WTC11 (cell line): Measurements from ENCODE around the gene PAK1IP1. TPM values are rescaled to one million over a fixed set of nuclear protein-coding genes. Genes with fewer than 3 reads are reported as not detected.
"Not testable (repeated sequence)": the region's sequence is repeated elsewhere in the genome, so short reads cannot be mapped to it uniquely, and the experiment has no call there.

Experiments
- ATAC-seq: fragments of 200-7000 bp; cut with Tn5 transposase; 2 replicates; pipeline ENCODE4 v1.10.0; 2021; ENCODE audit warnings: mild to moderate bottlenecking, moderate library complexity
- CTCF ChIA-PET: fragments of 300-600 bp; sonication (Branson Sonifier 250); formaldehyde crosslinking; loops from one replicate; lab custom pipeline; 2021; ENCODE audit warnings: antibody characterized with exemption; lab: Charles Lee
- POLR2A ChIA-PET: fragments of 350-600 bp; sonication (Branson Sonifier 250); formaldehyde crosslinking; loops from one replicate; lab custom pipeline; 2021; ENCODE audit warnings: antibody characterized with exemption; lab: Charles Lee
- DNase-seq: peaks from one replicate; pipeline ENCODE4 v3.0.0; 2021; ENCODE audit warnings: low spot score
- H3K27ac Mint-ChIP-seq: 2 replicates; pipeline ENCODE4 v1.8.0; 2021; ENCODE audit warnings: mixed read lengths
- H3K27me3 Mint-ChIP-seq: 2 replicates; pipeline ENCODE4 v1.8.0; 2021; ENCODE audit warnings: low read depth, mild to moderate bottlenecking, moderate library complexity, mixed read lengths
- H3K36me3 Mint-ChIP-seq: 2 replicates; pipeline ENCODE4 v1.8.0; 2021; ENCODE audit warnings: mixed read lengths
- H3K4me1 Mint-ChIP-seq: 2 replicates; pipeline ENCODE4 v1.8.0; 2022; ENCODE audit warnings: mixed read lengths
- H3K4me3 Mint-ChIP-seq: 2 replicates; pipeline ENCODE4 v1.8.0; 2021; ENCODE audit warnings: mild to moderate bottlenecking, moderate library complexity, mixed read lengths
- H3K9me3 Mint-ChIP-seq: 2 replicates; pipeline ENCODE4 v1.8.0; 2021; ENCODE audit warnings: mixed read lengths
- FOXP4 ChIP-seq: sonication (generic); formaldehyde crosslinking; IDR thresholded peaks from 2 replicates; pipeline ENCODE4 v1.8.0; 2022; ENCODE audit warnings: mild to moderate bottlenecking, missing genetic modification reagents
- GTF2I ChIP-seq: fragments of 250-450 bp; sonication (Bioruptor Pico); conservative IDR thresholded peaks from 2 replicates; pipeline ENCODE4 v1.4.0; 2021; ENCODE audit warnings: mild to moderate bottlenecking
- IRF1 ChIP-seq: sonication (generic); formaldehyde crosslinking; IDR thresholded peaks from 2 replicates; pipeline ENCODE4 v1.8.0; 2023; ENCODE audit warnings: missing genetic modification reagents
- JUN ChIP-seq: sonication (generic); formaldehyde crosslinking; IDR thresholded peaks from 2 replicates; pipeline ENCODE4 v1.8.0; 2023; ENCODE audit warnings: mild to moderate bottlenecking, missing genetic modification reagents
- NFE2L1 ChIP-seq: sonication (generic); formaldehyde crosslinking; IDR thresholded peaks from 2 replicates; pipeline ENCODE4 v1.8.1; 2023; ENCODE audit warnings: missing genetic modification reagents
- NFYB ChIP-seq: sonication (generic); formaldehyde crosslinking; conservative IDR thresholded peaks from 2 replicates; pipeline ENCODE4 v1.8.0; 2022; ENCODE audit warnings: low read depth, missing genetic modification reagents
- RELA ChIP-seq: sonication (generic); formaldehyde crosslinking; IDR thresholded peaks from 2 replicates; pipeline ENCODE4 v1.8.1; 2022; ENCODE audit warnings: missing genetic modification reagents, mild to moderate bottlenecking, borderline replicate concordance
- SMAD3 ChIP-seq: sonication (generic); formaldehyde crosslinking; IDR thresholded peaks from 2 replicates; pipeline ENCODE4 v1.8.0; 2022; ENCODE audit warnings: missing genetic modification reagents, mild to moderate bottlenecking, borderline replicate concordance
- SMAD4 ChIP-seq: sonication (generic); formaldehyde crosslinking; IDR thresholded peaks from 2 replicates; pipeline ENCODE4 v1.8.0; 2022; ENCODE audit warnings: mild to moderate bottlenecking, missing genetic modification reagents
- SOX15 ChIP-seq: fragments of 250-450 bp; sonication (Bioruptor Pico); IDR thresholded peaks from 2 replicates; pipeline ENCODE4 v1.9.0; 2021; ENCODE audit warnings: mild to moderate bottlenecking
- TEAD1 ChIP-seq: sonication (generic); formaldehyde crosslinking; IDR thresholded peaks from 2 replicates; pipeline ENCODE4 v1.8.0; 2022; ENCODE audit warnings: mild to moderate bottlenecking, missing genetic modification reagents
- ZNF232 ChIP-seq: sonication (generic); formaldehyde crosslinking; IDR thresholded peaks from 2 replicates; pipeline ENCODE4 v1.8.0; 2022; ENCODE audit warnings: mild to moderate bottlenecking, missing genetic modification reagents
- ZNF317 ChIP-seq: sonication (generic); formaldehyde crosslinking; IDR thresholded peaks from 2 replicates; pipeline ENCODE4 v1.8.1; 2023; ENCODE audit warnings: low read depth, mild to moderate bottlenecking, moderate library complexity, missing genetic modification reagents, borderline replicate concordance
- ZNF396 ChIP-seq: fragments of 250-450 bp; sonication (Bioruptor Pico); IDR thresholded peaks from 2 replicates; pipeline ENCODE4 v1.8.0; 2021; ENCODE audit warnings: mild to moderate bottlenecking, moderate library complexity, borderline replicate concordance
- ZNF512 ChIP-seq: sonication (generic); formaldehyde crosslinking; IDR thresholded peaks from 2 replicates; pipeline ENCODE4 v1.8.1; 2022; ENCODE audit warnings: missing genetic modification reagents, borderline replicate concordance
- total RNA-seq: library from RNA; stranded (reverse); gene quantifications from 3 replicates; pipeline ENCODE4 v1.2.3, GENCODE V29; 2021
- TF ChIP-seq, protein P1 (sequence below): sonication (generic); formaldehyde crosslinking; IDR thresholded peaks from 2 replicates; pipeline ENCODE4 v1.8.1; 2023; ENCODE audit warnings: mild to moderate bottlenecking, missing genetic modification reagents, moderate library complexity
- TF ChIP-seq, protein P2 (sequence below): sonication (generic); formaldehyde crosslinking; conservative IDR thresholded peaks from 2 replicates; pipeline ENCODE4 v1.8.1; 2022; ENCODE audit warnings: mild to moderate bottlenecking, missing genetic modification reagents

The PAK1IP1 gene
- total RNA-seq, 1 experiment from 2014 or later: 30.4 TPM

- peak; percentile 74 for ATAC-seq
- CTCF ChIA-PET: interaction anchor here (0.6 to 2.1 kb wide), 4 partner anchors 38 to 194 kb away, joined by 3 to 6 read pairs (median 4); no protein-coding TSS in a partner anchor
- Mint-ChIP-seq H3K9me3 (peaks cover 22% of the 10 kb centered on the region), H3K27ac (no peak overlapping the region), H3K36me3 (no peaks in the 10 kb centered on the region), H3K4me1 (no peaks in the 10 kb centered on the region), H3K4me3 (peak overlapping the region; percentile 60), H3K27me3 (peaks cover 13% of the 10 kb centered on the region; the same call in 1 of the 2 replicates)
- peak; percentile 46 for DNase-seq
- TF ChIP-seq NFE2L1 (CRISPR knock-in tag): no peak
- TF ChIP-seq SOX15 (CRISPR knock-in tag): no peak
- TF ChIP-seq JUN (CRISPR knock-in tag): no peak
- TF ChIP-seq ZNF512: 0 out of 2 replicates have a peak, but pooled peaks have one; percentile 26
- TF ChIP-seq TEAD1 (CRISPR knock-in tag): no peak
- POLR2A ChIA-PET: interaction anchor here (0.6 kb wide), 1 partner anchor 136 kb away, joined by 6 read pairs; no protein-coding TSS in a partner anchor
Observed at GRCh38 chr6:10659699-10660348, 34.9 kb upstream of the PAK1IP1 start.

GRCh38 chr6:10660431-10661191, 34.2 kb upstream of the PAK1IP1 start:
- not testable (repeated sequence) for ATAC-seq, DNase-seq, H3K4me1 Mint-ChIP-seq, H3K36me3 Mint-ChIP-seq, H3K27ac Mint-ChIP-seq
- POLR2A ChIA-PET: interaction anchor here (0.6 kb wide), 1 partner anchor 137 kb away, joined by 6 read pairs; no protein-coding TSS in a partner anchor
- CTCF ChIA-PET: interaction anchor here (1.5 to 2.1 kb wide), 2 partner anchors 39 to 195 kb away, joined by 5 to 6 read pairs; no protein-coding TSS in a partner anchor
- peaks cover 27% of the 10 kb centered on the region for H3K9me3 Mint-ChIP-seq
- TF ChIP-seq NFYB (CRISPR knock-in tag): peak; percentile 60
- H3K4me3 Mint-ChIP-seq: peak overlapping the region; percentile 60
- peaks cover 13% of the 10 kb centered on the region; the same call in 1 of the 2 replicates for H3K27me3 Mint-ChIP-seq

GRCh38 chr6:10662207-10662606, 32.6 kb upstream of the PAK1IP1 start:
- Mint-ChIP-seq H3K27ac (no peak overlapping the region), H3K27me3 (peaks cover 22% of the 10 kb centered on the region), H3K4me1 (no peaks in the 10 kb centered on the region), H3K36me3 (no peaks in the 10 kb centered on the region), H3K4me3 (no peak overlapping the region), H3K9me3 (peaks cover 27% of the 10 kb centered on the region)
- TF ChIP-seq ZNF232 (CRISPR knock-in tag) (no peak), ZNF512 (no peak), IRF1 (CRISPR knock-in tag) (no peak), SMAD4 (CRISPR knock-in tag) (no peak), GTF2I (no peak), ZNF396 (CRISPR knock-in tag) (no peak)
- DNase-seq: no peak
- POLR2A ChIA-PET: no interaction called here
- no peak for ATAC-seq
- CTCF ChIA-PET: no interaction called here

DNA sequence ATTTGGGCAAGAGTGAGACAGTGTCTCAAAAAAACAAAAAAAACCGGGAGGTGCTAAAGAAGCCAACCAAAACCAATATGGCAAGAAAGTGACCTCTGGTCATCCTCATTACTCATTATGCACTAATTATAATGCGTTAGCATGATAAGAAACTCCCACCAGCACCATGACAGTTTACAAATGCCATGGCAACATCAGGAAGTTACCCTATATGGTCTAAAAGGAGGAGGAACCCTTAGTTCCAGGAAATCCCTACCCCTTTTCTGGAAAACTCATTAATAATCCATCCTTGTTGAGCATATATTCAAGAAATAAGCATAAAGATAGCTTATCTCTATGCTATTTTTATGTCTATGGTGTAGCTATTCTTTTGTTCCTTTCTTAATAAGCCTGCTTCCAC, 32.0 kb upstream of the PAK1IP1 start:
- Mint-ChIP-seq H3K9me3 (peaks cover 27% of the 10 kb centered on the region), H3K4me3 (no peak overlapping the region), H3K36me3 (no peaks in the 10 kb centered on the region), H3K27ac (no peak overlapping the region), H3K27me3 (peaks cover 22% of the 10 kb centered on the region), H3K4me1 (no peaks in the 10 kb centered on the region)
- DNase-seq: no peak
- POLR2A ChIA-PET: no interaction called here
- no peak for ATAC-seq
- CTCF ChIA-PET: no interaction called here
- TF ChIP-seq, protein P1, sequence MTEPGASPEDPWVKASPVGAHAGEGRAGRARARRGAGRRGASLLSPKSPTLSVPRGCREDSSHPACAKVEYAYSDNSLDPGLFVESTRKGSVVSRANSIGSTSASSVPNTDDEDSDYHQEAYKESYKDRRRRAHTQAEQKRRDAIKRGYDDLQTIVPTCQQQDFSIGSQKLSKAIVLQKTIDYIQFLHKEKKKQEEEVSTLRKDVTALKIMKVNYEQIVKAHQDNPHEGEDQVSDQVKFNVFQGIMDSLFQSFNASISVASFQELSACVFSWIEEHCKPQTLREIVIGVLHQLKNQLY (CRISPR knock-in tag): no peak
- TF ChIP-seq SMAD3 (no peak), ZNF317 (CRISPR knock-in tag) (no peak), GTF2I (no peak), SMAD4 (CRISPR knock-in tag) (no peak), RELA (no peak), FOXP4 (CRISPR knock-in tag) (no peak)
- TF ChIP-seq, protein P2, sequence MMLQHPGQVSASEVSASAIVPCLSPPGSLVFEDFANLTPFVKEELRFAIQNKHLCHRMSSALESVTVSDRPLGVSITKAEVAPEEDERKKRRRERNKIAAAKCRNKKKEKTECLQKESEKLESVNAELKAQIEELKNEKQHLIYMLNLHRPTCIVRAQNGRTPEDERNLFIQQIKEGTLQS: no peak
